Fibroblast of lung (primary cell): Measurements from ENCODE around the gene PRKCA. TPM values are rescaled to one million over a fixed set of nuclear protein-coding genes. Genes with fewer than 3 reads are reported as not detected.

Source experiments
- DNase-seq, 2 donors: peaks; one replicate each; pipeline versions ENCODE4 v3.0.0 to v3.0.0-alpha.2; 2010; ENCODE audit warnings: low read depth in 2 of 2
- H2AFZ ChIP-seq: 2 replicates; pipeline ENCODE4 v1.5.1; 2012; ENCODE audit warnings: low read length, control low read depth, inconsistent platforms
- H3K27ac ChIP-seq: 2 replicates; pipeline ENCODE4 v1.5.1; 2011; ENCODE audit warnings: low read length, control low read depth; ENCODE audit not compliant: insufficient read depth
- H3K27me3 ChIP-seq: 2 replicates; pipeline ENCODE4 v1.5.1; 2011; ENCODE audit warnings: mild to moderate bottlenecking, low read length; ENCODE audit not compliant: control insufficient read depth, insufficient read depth
- H3K36me3 ChIP-seq: 2 replicates; pipeline ENCODE4 v1.5.1; 2011; ENCODE audit warnings: low read length; ENCODE audit not compliant: control insufficient read depth, insufficient read depth
- H3K4me1 ChIP-seq: 2 replicates; pipeline ENCODE4 v1.5.1; 2011; ENCODE audit warnings: low read length; ENCODE audit not compliant: control insufficient read depth, insufficient read depth; ENCODE audit errors: extremely low read depth
- H3K4me2 ChIP-seq: 2 replicates; pipeline ENCODE4 v1.5.1; 2011; ENCODE audit warnings: low read length, control low read depth; ENCODE audit not compliant: insufficient read depth; ENCODE audit errors: extremely low read depth
- H3K4me3 ChIP-seq, 4 experiments: fragments of 200-600 bp in 1 of 4; sonication (generic) in 1 of 4; replicated peaks in 1 of 4; 2 replicates each; pipeline ENCODE4 v1.5.1; 2011 to 2016; ENCODE audit warnings: low read length in 4 of 4, low read depth in 3 of 4, mild to moderate bottlenecking in 3 of 4, control low read depth in 2 of 4, inconsistent platforms in 1 of 4, mixed read lengths in 1 of 4; ENCODE audit not compliant: insufficient read depth in 1 of 4; ENCODE audit errors: control extremely low read depth in 1 of 4
- H3K79me2 ChIP-seq: 2 replicates; pipeline ENCODE4 v1.5.1; 2012; ENCODE audit warnings: mild to moderate bottlenecking, low read length, inconsistent platforms; ENCODE audit not compliant: control insufficient read depth, insufficient read depth
- H3K9ac ChIP-seq: 2 replicates; pipeline ENCODE4 v1.5.1; 2011; ENCODE audit warnings: mild to moderate bottlenecking, low read length, control low read depth; ENCODE audit not compliant: insufficient read depth
- H3K9me3 ChIP-seq: 2 replicates; pipeline ENCODE4 v1.5.1; 2012; ENCODE audit warnings: low read depth, low read length; ENCODE audit not compliant: control insufficient read depth, insufficient read depth
- H4K20me1 ChIP-seq: 2 replicates; pipeline ENCODE4 v1.5.1; 2011; ENCODE audit warnings: low read length; ENCODE audit not compliant: control insufficient read depth, insufficient read depth; ENCODE audit errors: extremely low read depth
- CTCF ChIP-seq, 2 donors: IDR thresholded peaks in 1 of 2; conservative IDR thresholded peaks in 1 of 2; 1 replicate in 1 of 2; 2 replicates in 1 of 2; pipeline ENCODE4 v1.5.1; 2011 to 2012; ENCODE audit warnings: low read length in 2 of 2, control low read depth in 1 of 2, inconsistent platforms in 1 of 2, low read depth in 1 of 2, mild to moderate bottlenecking in 1 of 2
- EZH2 ChIP-seq: IDR thresholded peaks from 2 replicates; pipeline ENCODE4 v1.5.1; 2012; ENCODE audit warnings: low read length, control low read depth, mild to moderate bottlenecking; ENCODE audit errors: missing control alignments
- polyA plus RNA-seq, 2 donors: library from polyadenylated mRNA; depleted of rRNA in 1 of 2; stranded (reverse) in 1 of 2; unstranded in 1 of 2; fragments of >200 nt; gene quantifications; 2 replicates each; pipeline ENCODE4 v1.2.1, GENCODE V29; 2011 to 2012; ENCODE audit warnings: missing spikeins in 1 of 2
- total RNA-seq: library from RNA; depleted of rRNA; stranded (reverse); fragments of >200 nt; gene quantifications from 2 replicates; pipeline ENCODE4 v1.2.1, GENCODE V29; 2014

PRKCA gene
- total and polyA plus RNA-seq, 2 donors (not counting 1 experiment from before 2014, with no cell fraction given), result 34.0 to 74.2 TPM

- Histone ChIP-seq H3K4me3 (no peak overlapping the region), H3K36me3 (no peaks in the 10 kb centered on the region), H3K9me3 (no peaks in the 10 kb centered on the region), H3K27ac (no peak overlapping the region), H4K20me1 (no peaks in the 10 kb centered on the region), H2AFZ (no peak overlapping the region), H3K4me1 (peaks cover 8% of the 10 kb centered on the region), H3K27me3 (no peaks in the 10 kb centered on the region), H3K9ac (no peak overlapping the region), H3K4me2 (no peak overlapping the region), H3K79me2 (no peaks in the 10 kb centered on the region)
- peak; percentile 21 to 58 for DNase-seq
- TF ChIP-seq CTCF (conservative IDR thresholded peaks at IDR 0.05 in 1 of 2, IDR thresholded peaks at IDR 0.05 in 1 of 2; ENCODE audit: low read depth in 1 of 2, low read length in 2 of 2) (no peak), EZH2 (no peak)
These were observed 331.0 kb downstream of the PRKCA start for GRCh38 chr17:66633317-66633965.

- H3K9ac ChIP-seq, result no peak overlapping the region
- H3K9me3 ChIP-seq, result no peaks in the 10 kb centered on the region
- H4K20me1 ChIP-seq, result no peaks in the 10 kb centered on the region
- TF ChIP-seq CTCF (conservative IDR thresholded peaks at IDR 0.05 in 1 of 2, IDR thresholded peaks at IDR 0.05 in 1 of 2; ENCODE audit: low read depth in 1 of 2, low read length in 2 of 2) (no peak), EZH2 (no peak)
- peaks cover 8% of the 10 kb centered on the region for H3K4me1 ChIP-seq
- H3K79me2 ChIP-seq, result no peaks in the 10 kb centered on the region
- no peak overlapping the region for H2AFZ ChIP-seq
- DNase-seq, result no peak
- H3K4me3 ChIP-seq, result no peak overlapping the region
- H3K27me3 ChIP-seq, result no peaks in the 10 kb centered on the region
- no peak overlapping the region for H3K27ac ChIP-seq
- H3K36me3 ChIP-seq, result no peaks in the 10 kb centered on the region
- H3K4me2 ChIP-seq, result no peak overlapping the region
These were observed 331.8 kb downstream of the PRKCA start for GRCh38 chr17:66634193-66634592.

GRCh38 chr17:66635386-66636045, 333.1 kb downstream of the PRKCA start:
- no peak for DNase-seq
- Histone ChIP-seq H4K20me1 (no peaks in the 10 kb centered on the region), H3K4me1 (peaks cover 8% of the 10 kb centered on the region)

More at GRCh38 chr17:66635386-66636045, 333.1 kb downstream of the PRKCA start:
- Histone ChIP-seq H3K9ac (no peak overlapping the region), H3K27me3 (no peaks in the 10 kb centered on the region), H3K79me2 (no peaks in the 10 kb centered on the region), H3K9me3 (no peaks in the 10 kb centered on the region), H2AFZ (no peak overlapping the region), H3K4me2 (no peak overlapping the region), H3K36me3 (no peaks in the 10 kb centered on the region), H3K4me3 (no peak overlapping the region), H3K27ac (no peak overlapping the region)
- no peak for TF ChIP-seq CTCF (conservative IDR thresholded peaks at IDR 0.05 in 1 of 2, IDR thresholded peaks at IDR 0.05 in 1 of 2; ENCODE audit: low read depth in 1 of 2, low read length in 2 of 2)
- TF ChIP-seq EZH2, result no peak
